ENCODE data around the gene BAZ1A.

DNA sequence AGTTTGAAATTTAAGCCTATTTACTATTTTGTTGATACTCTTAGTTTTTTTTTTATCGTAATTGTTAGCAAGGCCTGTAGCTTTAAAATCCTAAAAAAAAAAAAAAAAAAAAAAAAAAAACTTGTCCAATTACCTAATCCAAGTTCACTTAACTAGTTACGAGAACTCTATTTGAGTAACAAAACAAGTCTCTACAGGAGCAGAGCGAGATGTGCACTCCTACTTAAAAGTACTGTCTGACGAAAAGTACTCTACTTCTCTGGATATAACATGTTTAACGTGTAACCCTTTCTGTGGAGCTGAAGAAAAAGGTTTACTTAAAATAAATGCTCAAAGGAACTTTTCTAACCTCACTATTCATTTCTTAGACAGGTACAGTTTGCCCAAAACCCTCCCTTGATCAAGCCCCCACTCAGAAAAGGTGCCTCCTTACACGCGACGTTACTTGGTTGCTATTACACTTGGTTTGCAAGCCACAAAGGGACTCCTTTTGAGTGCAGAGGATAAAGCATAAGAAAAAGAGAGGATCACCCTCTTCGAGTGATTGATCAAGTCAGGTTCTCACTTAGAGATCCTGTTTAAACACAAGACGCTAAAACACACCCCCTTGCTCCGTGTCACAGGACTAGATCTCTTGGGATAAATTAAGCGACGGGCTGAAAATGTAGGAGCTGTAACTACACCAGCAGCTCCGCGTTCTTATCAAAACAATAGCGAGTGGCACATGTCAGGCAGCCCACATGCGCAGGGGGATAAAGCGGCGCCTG, 2.2 kb downstream of the BAZ1A start:
- TF ChIP-seq, protein P1, sequence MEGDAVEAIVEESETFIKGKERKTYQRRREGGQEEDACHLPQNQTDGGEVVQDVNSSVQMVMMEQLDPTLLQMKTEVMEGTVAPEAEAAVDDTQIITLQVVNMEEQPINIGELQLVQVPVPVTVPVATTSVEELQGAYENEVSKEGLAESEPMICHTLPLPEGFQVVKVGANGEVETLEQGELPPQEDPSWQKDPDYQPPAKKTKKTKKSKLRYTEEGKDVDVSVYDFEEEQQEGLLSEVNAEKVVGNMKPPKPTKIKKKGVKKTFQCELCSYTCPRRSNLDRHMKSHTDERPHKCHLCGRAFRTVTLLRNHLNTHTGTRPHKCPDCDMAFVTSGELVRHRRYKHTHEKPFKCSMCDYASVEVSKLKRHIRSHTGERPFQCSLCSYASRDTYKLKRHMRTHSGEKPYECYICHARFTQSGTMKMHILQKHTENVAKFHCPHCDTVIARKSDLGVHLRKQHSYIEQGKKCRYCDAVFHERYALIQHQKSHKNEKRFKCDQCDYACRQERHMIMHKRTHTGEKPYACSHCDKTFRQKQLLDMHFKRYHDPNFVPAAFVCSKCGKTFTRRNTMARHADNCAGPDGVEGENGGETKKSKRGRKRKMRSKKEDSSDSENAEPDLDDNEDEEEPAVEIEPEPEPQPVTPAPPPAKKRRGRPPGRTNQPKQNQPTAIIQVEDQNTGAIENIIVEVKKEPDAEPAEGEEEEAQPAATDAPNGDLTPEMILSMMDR (IDR thresholded peaks at IDR 0.05): no peak
- TF ChIP-seq, protein P2, sequence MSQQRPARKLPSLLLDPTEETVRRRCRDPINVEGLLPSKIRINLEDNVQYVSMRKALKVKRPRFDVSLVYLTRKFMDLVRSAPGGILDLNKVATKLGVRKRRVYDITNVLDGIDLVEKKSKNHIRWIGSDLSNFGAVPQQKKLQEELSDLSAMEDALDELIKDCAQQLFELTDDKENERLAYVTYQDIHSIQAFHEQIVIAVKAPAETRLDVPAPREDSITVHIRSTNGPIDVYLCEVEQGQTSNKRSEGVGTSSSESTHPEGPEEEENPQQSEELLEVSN (IDR thresholded peaks at IDR 0.05; ENCODE audit: borderline replicate concordance, low read depth): no peak
- no peak for TF ChIP-seq JUNB (IDR thresholded peaks at IDR 0.05)
- TF ChIP-seq RAD21 (conservative IDR thresholded peaks at IDR 0.05 in 1 of 2, IDR thresholded peaks at IDR 0.05 in 1 of 2): no peak
- no peak for TF ChIP-seq ZFP36 (IDR thresholded peaks at IDR 0.05; ENCODE audit: borderline replicate concordance, partially characterized antibody)
- TF ChIP-seq POLR2A (IDR thresholded peaks at IDR 0.05; ENCODE audit: low read length): no peak
- no peak for TF ChIP-seq RCOR1 (IDR thresholded peaks at IDR 0.05; ENCODE audit: low read depth, low read length)
- TF ChIP-seq CHD4 (IDR thresholded peaks at IDR 0.05; ENCODE audit: borderline replicate concordance): no peak
- TF ChIP-seq, protein P3, sequence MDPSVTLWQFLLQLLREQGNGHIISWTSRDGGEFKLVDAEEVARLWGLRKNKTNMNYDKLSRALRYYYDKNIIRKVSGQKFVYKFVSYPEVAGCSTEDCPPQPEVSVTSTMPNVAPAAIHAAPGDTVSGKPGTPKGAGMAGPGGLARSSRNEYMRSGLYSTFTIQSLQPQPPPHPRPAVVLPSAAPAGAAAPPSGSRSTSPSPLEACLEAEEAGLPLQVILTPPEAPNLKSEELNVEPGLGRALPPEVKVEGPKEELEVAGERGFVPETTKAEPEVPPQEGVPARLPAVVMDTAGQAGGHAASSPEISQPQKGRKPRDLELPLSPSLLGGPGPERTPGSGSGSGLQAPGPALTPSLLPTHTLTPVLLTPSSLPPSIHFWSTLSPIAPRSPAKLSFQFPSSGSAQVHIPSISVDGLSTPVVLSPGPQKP (IDR thresholded peaks at IDR 0.05; ENCODE audit: low read depth, low read length): no peak
- TF ChIP-seq CEBPB (IDR thresholded peaks at IDR 0.05): no peak
- no peak for TF ChIP-seq CHD2 (IDR thresholded peaks at IDR 0.05; ENCODE audit: low read length, partially characterized antibody)
- TF ChIP-seq, protein P4, sequence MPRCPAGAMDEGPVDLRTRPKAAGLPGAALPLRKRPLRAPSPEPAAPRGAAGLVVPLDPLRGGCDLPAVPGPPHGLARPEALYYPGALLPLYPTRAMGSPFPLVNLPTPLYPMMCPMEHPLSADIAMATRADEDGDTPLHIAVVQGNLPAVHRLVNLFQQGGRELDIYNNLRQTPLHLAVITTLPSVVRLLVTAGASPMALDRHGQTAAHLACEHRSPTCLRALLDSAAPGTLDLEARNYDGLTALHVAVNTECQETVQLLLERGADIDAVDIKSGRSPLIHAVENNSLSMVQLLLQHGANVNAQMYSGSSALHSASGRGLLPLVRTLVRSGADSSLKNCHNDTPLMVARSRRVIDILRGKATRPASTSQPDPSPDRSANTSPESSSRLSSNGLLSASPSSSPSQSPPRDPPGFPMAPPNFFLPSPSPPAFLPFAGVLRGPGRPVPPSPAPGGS (IDR thresholded peaks at IDR 0.05): no peak
- TF ChIP-seq, protein P5, sequence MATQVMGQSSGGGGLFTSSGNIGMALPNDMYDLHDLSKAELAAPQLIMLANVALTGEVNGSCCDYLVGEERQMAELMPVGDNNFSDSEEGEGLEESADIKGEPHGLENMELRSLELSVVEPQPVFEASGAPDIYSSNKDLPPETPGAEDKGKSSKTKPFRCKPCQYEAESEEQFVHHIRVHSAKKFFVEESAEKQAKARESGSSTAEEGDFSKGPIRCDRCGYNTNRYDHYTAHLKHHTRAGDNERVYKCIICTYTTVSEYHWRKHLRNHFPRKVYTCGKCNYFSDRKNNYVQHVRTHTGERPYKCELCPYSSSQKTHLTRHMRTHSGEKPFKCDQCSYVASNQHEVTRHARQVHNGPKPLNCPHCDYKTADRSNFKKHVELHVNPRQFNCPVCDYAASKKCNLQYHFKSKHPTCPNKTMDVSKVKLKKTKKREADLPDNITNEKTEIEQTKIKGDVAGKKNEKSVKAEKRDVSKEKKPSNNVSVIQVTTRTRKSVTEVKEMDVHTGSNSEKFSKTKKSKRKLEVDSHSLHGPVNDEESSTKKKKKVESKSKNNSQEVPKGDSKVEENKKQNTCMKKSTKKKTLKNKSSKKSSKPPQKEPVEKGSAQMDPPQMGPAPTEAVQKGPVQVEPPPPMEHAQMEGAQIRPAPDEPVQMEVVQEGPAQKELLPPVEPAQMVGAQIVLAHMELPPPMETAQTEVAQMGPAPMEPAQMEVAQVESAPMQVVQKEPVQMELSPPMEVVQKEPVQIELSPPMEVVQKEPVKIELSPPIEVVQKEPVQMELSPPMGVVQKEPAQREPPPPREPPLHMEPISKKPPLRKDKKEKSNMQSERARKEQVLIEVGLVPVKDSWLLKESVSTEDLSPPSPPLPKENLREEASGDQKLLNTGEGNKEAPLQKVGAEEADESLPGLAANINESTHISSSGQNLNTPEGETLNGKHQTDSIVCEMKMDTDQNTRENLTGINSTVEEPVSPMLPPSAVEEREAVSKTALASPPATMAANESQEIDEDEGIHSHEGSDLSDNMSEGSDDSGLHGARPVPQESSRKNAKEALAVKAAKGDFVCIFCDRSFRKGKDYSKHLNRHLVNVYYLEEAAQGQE (IDR thresholded peaks at IDR 0.05): no peak
